ENCODE results near the gene KCNQ1OT1. TPM values are rescaled to one million over a fixed set of nuclear protein-coding genes. Genes with fewer than 3 reads are reported as not detected.
"Not testable (repeated sequence)": the region's sequence is repeated elsewhere in the genome, so short reads cannot be mapped to it uniquely, and the experiment has no call there.

KCNQ1OT1 gene
- total RNA-seq, 1 donor from 2014 or later = 2.8 TPM

GRCh38 chr11:2652333-2653197 is 47.2 kb downstream of the KCNQ1OT1 start:
- DNase-seq = no peak

- no peak for DNase-seq
Measured at GRCh38 chr11:2651826-2652271, 47.9 kb downstream of the KCNQ1OT1 start.

GRCh38 chr11:2651054-2651617 is 48.7 kb downstream of the KCNQ1OT1 start:
- no peak for DNase-seq

GRCh38 chr11:2650343-2650867 is 49.4 kb downstream of the KCNQ1OT1 start:
- no peak for DNase-seq

GRCh38 chr11:2649848-2650247 is 49.9 kb downstream of the KCNQ1OT1 start:
- no peak for DNase-seq

GRCh38 chr11:2649400-2649799 is 50.4 kb downstream of the KCNQ1OT1 start:
- DNase-seq = no peak

- no peak for DNase-seq
Measured at GRCh38 chr11:2647953-2648352, 51.8 kb downstream of the KCNQ1OT1 start.

- no peak for DNase-seq
Measured at GRCh38 chr11:2647167-2647566, 52.6 kb downstream of the KCNQ1OT1 start.

GRCh38 chr11:2645779-2646118 is 54.0 kb downstream of the KCNQ1OT1 start:
- DNase-seq = no peak

- no peak for DNase-seq
Measured at GRCh38 chr11:2644844-2645778, 54.7 kb downstream of the KCNQ1OT1 start.

GRCh38 chr11:2643746-2644145 is 56.0 kb downstream of the KCNQ1OT1 start:
- DNase-seq = no peak

- no peak for DNase-seq
Measured at GRCh38 chr11:2641623-2642022, 58.2 kb downstream of the KCNQ1OT1 start.

- DNase-seq = not testable (repeated sequence)
Measured at GRCh38 chr11:2639763-2640162, 60.0 kb downstream of the KCNQ1OT1 start.

- no peak for DNase-seq
Measured at GRCh38 chr11:2631161-2631560, 68.6 kb downstream of the KCNQ1OT1 start.

- DNase-seq = no peak
Measured at GRCh38 chr11:2630679-2631078, 69.1 kb downstream of the KCNQ1OT1 start.

- no peak for DNase-seq
Measured at GRCh38 chr11:2625183-2625582, 74.6 kb downstream of the KCNQ1OT1 start.

- no peak for DNase-seq
Measured at GRCh38 chr11:2621894-2622293, 77.9 kb downstream of the KCNQ1OT1 start.

- DNase-seq = no peak
Measured at GRCh38 chr11:2612884-2613571, 86.8 kb downstream of the KCNQ1OT1 start.

- DNase-seq = no peak
Measured at GRCh38 chr11:2609345-2609744, 90.4 kb downstream of the KCNQ1OT1 start.

GRCh38 chr11:2599561-2600189 is 100.1 kb downstream of the KCNQ1OT1 start:
- no peak for DNase-seq

GRCh38 chr11:2595204-2595603 is 104.6 kb downstream of the KCNQ1OT1 start:
- DNase-seq = no peak

Data from occipital lobe (tissue), 2 donors.